Left ventricle myocardium inferior (tissue), 1 donor: ENCODE results near the gene PLEK. TPM values are rescaled to one million over a fixed set of nuclear protein-coding genes. Genes with fewer than 3 reads are reported as not detected.

ENCODE experiments used
- DNase-seq: peaks from one replicate; pipeline ENCODE4 v3.0.0-alpha.2; 2020
- H3K27ac ChIP-seq: fragments of 200-600 bp; replicated peaks from 2 replicates; pipeline ENCODE4 v1.8.0; 2021
- H3K27me3 ChIP-seq: fragments of 200-600 bp; 2 replicates; pipeline ENCODE4 v1.8.0; 2021; ENCODE audit warnings: low read depth
- H3K36me3 ChIP-seq: fragments of 200-600 bp; 2 replicates; pipeline ENCODE4 v1.8.0; 2021
- H3K4me1 ChIP-seq: fragments of 200-600 bp; 2 replicates; pipeline ENCODE4 v1.8.0; 2021
- H3K4me3 ChIP-seq: fragments of 200-600 bp; 2 replicates; pipeline ENCODE4 v1.8.0; 2021; ENCODE audit warnings: mild to moderate bottlenecking, moderate library complexity
- H3K9me3 ChIP-seq: fragments of 200-600 bp; replicated peaks from 2 replicates; pipeline ENCODE4 v1.8.0; 2021
- intact Hi-C: fragments of 100-400 bp; cut with micrococcal nuclease; formaldehyde crosslinking; loops from one replicate; pipeline ENCODE4 v1.11.0; 2022
- long read RNA-seq: library from polyadenylated mRNA; unstranded; transcript quantifications from one replicate; pipeline ENCODE4 v2.0.0, GENCODE V29; 2021
- total RNA-seq: library from RNA; stranded (reverse); fragmentation: NEBNext Ultra II Directional; extraction: Animal tissue kit (Norgen Biotek cat#: 25700); gene quantifications from one replicate; pipeline ENCODE4 v1.2.1, GENCODE V29; 2021
- TF ChIP-seq, protein P1 (sequence below): fragments of 200-600 bp; IDR thresholded peaks from 2 replicates; pipeline ENCODE4 v1.8.0; 2021; ENCODE audit warnings: antibody characterized with exemption, mild to moderate bottlenecking, borderline replicate concordance
- donor health status: DM: no; HTN: yes; CAD: no; lungs with severe emphysema.

The PLEK gene, protein sequence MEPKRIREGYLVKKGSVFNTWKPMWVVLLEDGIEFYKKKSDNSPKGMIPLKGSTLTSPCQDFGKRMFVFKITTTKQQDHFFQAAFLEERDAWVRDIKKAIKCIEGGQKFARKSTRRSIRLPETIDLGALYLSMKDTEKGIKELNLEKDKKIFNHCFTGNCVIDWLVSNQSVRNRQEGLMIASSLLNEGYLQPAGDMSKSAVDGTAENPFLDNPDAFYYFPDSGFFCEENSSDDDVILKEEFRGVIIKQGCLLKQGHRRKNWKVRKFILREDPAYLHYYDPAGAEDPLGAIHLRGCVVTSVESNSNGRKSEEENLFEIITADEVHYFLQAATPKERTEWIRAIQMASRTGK
- 4.8 TPM for total RNA-seq
- long read RNA-seq, partial matches to known transcripts: 0 of 3 reads
- long read RNA-seq, other reads (novel, unspliced or antisense): 0 of 3 reads

DNA sequence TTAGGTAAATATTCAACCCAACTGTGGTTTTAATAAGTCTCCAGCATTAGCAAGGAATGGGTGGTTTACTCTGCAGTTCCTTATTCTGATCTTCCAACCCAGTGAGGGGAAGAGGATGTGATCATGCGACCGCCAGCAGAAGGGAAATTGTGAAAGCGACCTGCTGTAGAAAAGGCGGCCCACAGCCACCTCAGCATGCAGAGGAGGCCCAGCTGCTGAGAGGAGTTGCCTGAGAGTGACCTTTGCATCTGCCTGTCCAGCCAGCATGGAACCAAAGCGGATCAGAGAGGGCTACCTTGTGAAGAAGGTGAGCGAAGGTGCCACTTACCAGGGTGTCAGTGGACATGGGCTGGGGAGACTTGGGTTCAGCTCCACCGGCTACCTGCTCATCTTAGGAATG, at the start of gene PLEK:
Gene PLEK, plus strand, starts transcription at position 196 of the 400 bp plus-strand sequence. Its CDS starts 70 bp downstream, at position 266.
- Histone ChIP-seq H3K4me3 (peak within 1 kb of the TSS; percentile 46), H3K9me3 (no peaks in the 10 kb centered on the region), H3K27ac (peak within 1 kb of the TSS; percentile 47), H3K27me3 (no peaks in the 10 kb centered on the region), H3K4me1 (no peaks in the 10 kb centered on the region), H3K36me3 (no peaks in the 10 kb centered on the region)
- peak; percentile 56 for DNase-seq
- intact Hi-C loops: no loop called here
- TF ChIP-seq, protein P1, sequence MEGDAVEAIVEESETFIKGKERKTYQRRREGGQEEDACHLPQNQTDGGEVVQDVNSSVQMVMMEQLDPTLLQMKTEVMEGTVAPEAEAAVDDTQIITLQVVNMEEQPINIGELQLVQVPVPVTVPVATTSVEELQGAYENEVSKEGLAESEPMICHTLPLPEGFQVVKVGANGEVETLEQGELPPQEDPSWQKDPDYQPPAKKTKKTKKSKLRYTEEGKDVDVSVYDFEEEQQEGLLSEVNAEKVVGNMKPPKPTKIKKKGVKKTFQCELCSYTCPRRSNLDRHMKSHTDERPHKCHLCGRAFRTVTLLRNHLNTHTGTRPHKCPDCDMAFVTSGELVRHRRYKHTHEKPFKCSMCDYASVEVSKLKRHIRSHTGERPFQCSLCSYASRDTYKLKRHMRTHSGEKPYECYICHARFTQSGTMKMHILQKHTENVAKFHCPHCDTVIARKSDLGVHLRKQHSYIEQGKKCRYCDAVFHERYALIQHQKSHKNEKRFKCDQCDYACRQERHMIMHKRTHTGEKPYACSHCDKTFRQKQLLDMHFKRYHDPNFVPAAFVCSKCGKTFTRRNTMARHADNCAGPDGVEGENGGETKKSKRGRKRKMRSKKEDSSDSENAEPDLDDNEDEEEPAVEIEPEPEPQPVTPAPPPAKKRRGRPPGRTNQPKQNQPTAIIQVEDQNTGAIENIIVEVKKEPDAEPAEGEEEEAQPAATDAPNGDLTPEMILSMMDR: no peak

DNA sequence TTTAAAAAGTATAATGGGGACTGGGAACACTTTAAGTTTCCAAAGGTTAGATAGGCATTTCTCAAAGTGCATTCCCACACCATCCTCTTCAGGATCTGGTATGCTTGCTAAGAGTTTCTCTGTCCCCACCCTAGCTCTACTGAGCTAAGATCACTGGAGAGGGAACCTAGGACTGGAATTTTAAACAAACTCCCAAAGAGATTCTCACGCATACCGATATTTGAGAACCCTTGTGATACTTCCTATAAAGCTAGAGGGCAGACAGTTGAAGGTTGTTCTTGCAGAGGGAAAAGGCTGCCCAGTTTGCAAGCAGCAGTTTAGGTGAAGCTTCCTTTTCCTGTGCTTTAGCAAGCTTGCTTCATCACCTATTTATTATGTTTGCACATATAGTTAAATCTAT, 49.0 kb upstream of the PLEK start:
- Histone ChIP-seq H3K4me3 (no peak overlapping the region), H3K27ac (no peak overlapping the region), H3K27me3 (peaks cover 18% of the 10 kb centered on the region), H3K4me1 (peaks cover 45% of the 10 kb centered on the region), H3K9me3 (peaks cover 7% of the 10 kb centered on the region), H3K36me3 (peaks cover 34% of the 10 kb centered on the region)
- intact Hi-C loops: no loop called here
- no peak for DNase-seq
- TF ChIP-seq, protein P1: no peak

DNA sequence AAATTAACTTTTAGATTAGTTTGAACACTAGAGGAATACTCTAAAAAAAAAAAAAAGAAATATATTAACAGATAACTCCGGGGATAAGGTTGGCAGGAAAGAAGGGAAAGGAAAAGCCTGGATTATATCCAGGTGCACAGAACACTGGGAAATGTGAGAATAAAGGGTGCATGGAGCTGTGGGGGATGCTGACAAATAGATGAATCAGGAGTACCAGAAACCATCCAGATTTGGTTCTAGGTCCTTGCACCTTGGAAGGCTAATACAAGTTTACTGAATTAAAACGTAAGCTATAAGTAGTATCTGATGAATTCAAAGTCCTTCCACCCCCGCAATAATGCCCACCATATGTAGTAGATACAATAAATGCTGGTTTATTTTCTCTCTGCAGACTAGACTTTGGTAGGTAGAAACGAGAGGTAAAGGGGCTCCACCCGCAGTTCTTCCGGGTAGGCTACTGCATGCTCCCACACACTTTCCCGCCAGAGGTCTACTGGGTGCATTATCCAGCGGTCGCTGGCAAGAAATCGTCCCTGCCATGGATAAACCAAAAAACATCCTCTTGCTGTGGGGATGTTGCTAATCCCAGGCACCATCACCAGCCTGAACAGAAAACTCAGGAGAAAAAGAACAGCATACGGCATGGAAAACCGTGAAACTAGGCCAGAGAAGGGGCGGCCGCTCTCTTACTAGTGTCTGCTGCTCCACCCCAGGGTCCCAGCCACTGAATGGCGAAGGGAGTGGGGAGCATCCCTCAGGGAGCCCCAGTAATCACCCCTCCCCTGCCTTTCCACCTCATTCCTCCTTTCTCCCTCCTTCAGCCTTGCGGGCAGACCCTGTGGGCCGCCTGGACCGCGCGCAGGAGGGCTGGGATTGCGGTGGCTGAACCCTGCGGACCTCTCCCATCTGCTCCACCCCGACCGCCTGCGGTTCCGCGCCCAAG, 46.8 kb upstream of the PLEK start:
- Histone ChIP-seq H3K4me1 (peaks cover 45% of the 10 kb centered on the region), H3K9me3 (peaks cover 7% of the 10 kb centered on the region), H3K27me3 (peaks cover 22% of the 10 kb centered on the region), H3K27ac (peak overlapping the region; percentile 97), H3K36me3 (peaks cover 26% of the 10 kb centered on the region), H3K4me3 (peak overlapping the region; percentile 88)
- TF ChIP-seq, protein P1: no peak
- intact Hi-C loops: no loop called here
- DNase-seq: peak; percentile 26

DNA sequence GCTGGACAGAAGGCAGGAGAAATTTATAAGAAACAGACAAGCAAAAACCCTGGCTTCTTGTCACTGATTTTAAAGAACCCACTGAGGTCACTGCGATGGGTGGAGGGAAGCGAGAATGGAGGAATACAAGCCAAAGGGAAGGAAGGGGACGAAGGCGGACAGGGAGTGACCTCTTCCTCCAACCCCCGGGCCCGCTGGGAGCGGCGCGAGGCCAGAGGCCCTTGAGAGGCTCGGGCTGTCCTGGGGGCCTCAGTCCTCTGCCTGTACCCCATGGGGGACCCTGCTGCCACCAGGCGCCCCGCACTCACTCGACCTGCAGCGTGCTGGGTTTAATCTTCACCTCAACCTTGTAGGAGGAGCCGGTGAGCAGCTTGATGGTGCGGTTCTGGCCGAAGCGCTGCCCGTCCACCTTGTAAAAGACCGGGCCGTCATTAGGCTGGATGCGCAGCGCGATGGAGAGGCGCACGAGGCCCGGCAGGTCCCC, 46.1 kb upstream of the PLEK start:
- TF ChIP-seq, protein P1: no peak
- DNase-seq: peak; percentile 38
- intact Hi-C loops: no loop called here

DNA sequence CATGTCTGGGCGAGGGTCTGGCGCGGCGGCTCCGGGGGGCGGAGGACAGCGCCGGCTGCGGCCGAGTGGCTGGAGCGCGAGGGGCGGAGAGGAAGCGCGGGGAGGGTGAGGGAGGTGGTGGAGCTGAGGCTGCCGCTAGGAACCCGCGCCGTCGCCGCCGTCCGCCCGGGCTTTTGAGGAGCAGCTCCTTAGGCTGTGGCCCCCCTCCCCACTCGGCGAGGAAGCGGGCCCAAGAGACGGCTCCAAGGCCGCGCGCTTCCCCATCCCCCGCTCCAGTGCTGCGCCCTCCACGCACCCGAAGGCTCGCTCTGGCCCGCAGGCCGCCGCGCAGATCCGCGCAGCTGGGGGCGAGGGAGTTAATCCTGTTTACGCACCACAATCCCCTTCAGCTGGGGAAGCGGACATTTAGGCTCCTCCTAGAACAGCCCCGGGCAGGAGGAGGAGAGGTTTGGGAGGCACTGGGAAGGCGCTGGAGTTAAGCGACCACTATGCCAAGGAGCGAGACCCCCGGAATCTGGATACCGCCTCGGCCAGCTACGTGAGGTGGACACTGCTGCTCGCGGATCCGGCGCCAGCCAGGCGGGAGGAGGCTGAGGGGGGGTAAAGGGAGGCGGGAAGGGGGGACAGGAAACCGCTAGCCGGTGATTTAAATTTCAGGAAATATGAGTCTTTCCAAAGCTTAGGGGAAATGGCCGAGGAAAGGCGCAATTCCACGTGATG, 45.5 kb upstream of the PLEK start, which contains the start of gene CNRIP1:
Gene CNRIP1, minus strand, starts transcription at position 552 of the 720 bp plus-strand sequence. Its CDS starts 549 bp downstream, at position 3.
- TF ChIP-seq, protein P1: no peak
- Histone ChIP-seq H3K9me3 (no peaks in the 10 kb centered on the region), H3K4me3 (peak within 1 kb of the TSS; percentile 88), H3K27ac (peak within 1 kb of the TSS; percentile 97), H3K27me3 (peaks cover 22% of the 10 kb centered on the region), H3K4me1 (peaks cover 45% of the 10 kb centered on the region), H3K36me3 (peaks cover 17% of the 10 kb centered on the region)
- DNase-seq: peak; percentile 76
- intact Hi-C loops: no loop called here

More for the DNA sequence above, 46.1 kb upstream of the PLEK start:
- peaks cover 22% of the 10 kb centered on the region for H3K27me3 ChIP-seq
- H3K9me3 ChIP-seq: peaks cover 6% of the 10 kb centered on the region
- peak overlapping the region; percentile 97 for H3K27ac ChIP-seq
- peaks cover 45% of the 10 kb centered on the region for H3K4me1 ChIP-seq
- H3K4me3 ChIP-seq: peak overlapping the region; percentile 88
- H3K36me3 ChIP-seq: peaks cover 21% of the 10 kb centered on the region
